Loucy (cell line): ENCODE data around the gene ETAA1.

Source experiments
- H2AFZ ChIP-seq: fragments of 200-600 bp; sonication (generic); 2 replicates; pipeline ENCODE4 v1.6.0; 2016; ENCODE audit warnings: antibody characterized with exemption, mild to moderate bottlenecking, low read length, moderate library complexity
- H3F3A ChIP-seq: fragments of 200-600 bp; 2 replicates; pipeline ENCODE4 v1.6.0; 2016; ENCODE audit warnings: antibody characterized with exemption, low read depth, mild to moderate bottlenecking
- H3K27me3 ChIP-seq: fragments of 200-600 bp; sonication (generic); 2 replicates; pipeline ENCODE4 v1.6.1; 2014; ENCODE audit warnings: low read length, mild to moderate bottlenecking; ENCODE audit not compliant: insufficient read depth, poor library complexity, severe bottlenecking
- H3K36me3 ChIP-seq: fragments of 200-600 bp; sonication (generic); 2 replicates; pipeline ENCODE4 v1.6.1; 2016; ENCODE audit warnings: low read length; ENCODE audit not compliant: insufficient read depth
- H3K4me1 ChIP-seq: fragments of 200-600 bp; sonication (generic); 2 replicates; pipeline ENCODE4 v1.5.1; 2014; ENCODE audit warnings: low read length, mild to moderate bottlenecking; ENCODE audit not compliant: insufficient read depth, poor library complexity, severe bottlenecking
- H3K4me2 ChIP-seq: fragments of 200-600 bp; sonication (generic); 2 replicates; pipeline ENCODE4 v1.6.0; 2014; ENCODE audit warnings: antibody characterized with exemption, low read length, low read depth, mild to moderate bottlenecking; ENCODE audit not compliant: poor library complexity, severe bottlenecking
- H3K4me3 ChIP-seq: fragments of 200-600 bp; sonication (generic); 2 replicates; pipeline ENCODE4 v1.5.1; 2014; ENCODE audit warnings: low read length, mild to moderate bottlenecking, mixed read lengths; ENCODE audit not compliant: poor library complexity, severe bottlenecking
- H3K79me2 ChIP-seq: fragments of 200-600 bp; sonication (generic); 2 replicates; pipeline ENCODE4 v1.6.1; 2014; ENCODE audit warnings: low read length; ENCODE audit not compliant: insufficient read depth
- H3K9ac ChIP-seq: fragments of 200-600 bp; sonication (generic); 2 replicates; pipeline ENCODE4 v1.6.0; 2014; ENCODE audit warnings: mild to moderate bottlenecking, low read depth, low read length, moderate library complexity; ENCODE audit not compliant: poor library complexity, severe bottlenecking
- H3K9me2 ChIP-seq: fragments of 200-600 bp; sonication (generic); replicated peaks from 2 replicates; pipeline ENCODE4 v1.6.1; 2016; ENCODE audit warnings: low read depth, low read length, mixed read lengths
- H3K9me3 ChIP-seq: fragments of 200-600 bp; sonication (generic); 2 replicates; pipeline ENCODE4 v1.6.1; 2014; ENCODE audit warnings: mild to moderate bottlenecking, antibody characterized with exemption, low read length, low read depth; ENCODE audit not compliant: insufficient read depth
- H4K20me1 ChIP-seq: fragments of 200-600 bp; sonication (generic); 2 replicates; pipeline ENCODE4 v1.6.0; 2014; ENCODE audit warnings: antibody characterized with exemption, low read length, mild to moderate bottlenecking; ENCODE audit not compliant: insufficient read depth, poor library complexity, severe bottlenecking
- EZH2phosphoT487 ChIP-seq: fragments of 200-600 bp; IDR thresholded peaks from 2 replicates; pipeline ENCODE4 v1.6.1; 2018; ENCODE audit warnings: antibody characterized with exemption, mild to moderate bottlenecking, moderate library complexity, borderline replicate concordance
- TF ChIP-seq, protein P1 (sequence below): fragments of 200-600 bp; sonication (generic); conservative IDR thresholded peaks from 2 replicates; pipeline ENCODE4 v1.5.1; 2014; ENCODE audit warnings: mild to moderate bottlenecking, antibody characterized with exemption, low read length

ETAA1 gene

DNA sequence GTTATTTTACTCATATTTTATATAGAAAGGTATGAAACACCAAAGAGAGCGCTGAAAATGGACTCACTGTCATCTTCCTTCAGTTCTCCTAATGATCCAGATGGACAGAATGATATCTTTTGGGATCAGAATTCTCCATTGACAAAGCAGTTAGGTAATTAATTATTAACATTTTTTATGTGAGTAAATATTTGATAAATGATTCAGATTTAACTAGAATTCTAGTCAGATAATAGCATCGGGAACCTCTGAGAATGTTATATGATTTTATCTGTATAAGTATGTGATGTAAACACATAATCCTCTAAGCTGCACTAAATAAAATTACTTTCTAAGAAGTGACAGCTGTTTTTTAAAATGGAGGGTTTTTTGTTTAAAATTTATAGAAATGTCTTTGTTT is 2.0 kb downstream of the ETAA1 start:
- no peaks in the 10 kb centered on the region for H3F3A ChIP-seq
- H3K9me3 ChIP-seq = no peaks in the 10 kb centered on the region
- peaks cover 5% of the 10 kb centered on the region for H4K20me1 ChIP-seq
- peaks cover 32% of the 10 kb centered on the region for H3K4me1 ChIP-seq
- no peak overlapping the region for H2AFZ ChIP-seq
- TF ChIP-seq EZH2phosphoT487 = no peak
- TF ChIP-seq, protein P1, sequence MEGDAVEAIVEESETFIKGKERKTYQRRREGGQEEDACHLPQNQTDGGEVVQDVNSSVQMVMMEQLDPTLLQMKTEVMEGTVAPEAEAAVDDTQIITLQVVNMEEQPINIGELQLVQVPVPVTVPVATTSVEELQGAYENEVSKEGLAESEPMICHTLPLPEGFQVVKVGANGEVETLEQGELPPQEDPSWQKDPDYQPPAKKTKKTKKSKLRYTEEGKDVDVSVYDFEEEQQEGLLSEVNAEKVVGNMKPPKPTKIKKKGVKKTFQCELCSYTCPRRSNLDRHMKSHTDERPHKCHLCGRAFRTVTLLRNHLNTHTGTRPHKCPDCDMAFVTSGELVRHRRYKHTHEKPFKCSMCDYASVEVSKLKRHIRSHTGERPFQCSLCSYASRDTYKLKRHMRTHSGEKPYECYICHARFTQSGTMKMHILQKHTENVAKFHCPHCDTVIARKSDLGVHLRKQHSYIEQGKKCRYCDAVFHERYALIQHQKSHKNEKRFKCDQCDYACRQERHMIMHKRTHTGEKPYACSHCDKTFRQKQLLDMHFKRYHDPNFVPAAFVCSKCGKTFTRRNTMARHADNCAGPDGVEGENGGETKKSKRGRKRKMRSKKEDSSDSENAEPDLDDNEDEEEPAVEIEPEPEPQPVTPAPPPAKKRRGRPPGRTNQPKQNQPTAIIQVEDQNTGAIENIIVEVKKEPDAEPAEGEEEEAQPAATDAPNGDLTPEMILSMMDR = no peak
- peaks cover 39% of the 10 kb centered on the region for H3K79me2 ChIP-seq
- H3K36me3 ChIP-seq = no peaks in the 10 kb centered on the region
- no peak overlapping the region for H3K9ac ChIP-seq
- H3K4me3 ChIP-seq = peak overlapping the region; percentile 84
- H3K27me3 ChIP-seq = no peaks in the 10 kb centered on the region
- H3K4me2 ChIP-seq = peak overlapping the region; percentile 85
- H3K9me2 ChIP-seq = no peaks in the 10 kb centered on the region

- Histone ChIP-seq H3F3A (no peaks in the 10 kb centered on the region), H3K4me1 (peaks cover 32% of the 10 kb centered on the region), H4K20me1 (peaks cover 5% of the 10 kb centered on the region), H3K4me2 (peak overlapping the region; percentile 85), H3K79me2 (peaks cover 39% of the 10 kb centered on the region), H3K4me3 (peak overlapping the region; percentile 47), H3K27me3 (no peaks in the 10 kb centered on the region), H3K9ac (no peak overlapping the region), H3K9me3 (no peaks in the 10 kb centered on the region), H3K9me2 (no peaks in the 10 kb centered on the region), H2AFZ (no peak overlapping the region), H3K36me3 (no peaks in the 10 kb centered on the region)
- TF ChIP-seq, protein P1 = no peak
- TF ChIP-seq EZH2phosphoT487 = no peak
These were observed 2.8 kb downstream of the ETAA1 start for GRCh38 chr2:67399831-67400489.

GRCh38 chr2:67400560-67401485 is 3.7 kb downstream of the ETAA1 start:
- Histone ChIP-seq H3K36me3 (no peaks in the 10 kb centered on the region), H3K9ac (no peak overlapping the region), H2AFZ (no peak overlapping the region), H4K20me1 (peaks cover 5% of the 10 kb centered on the region), H3K9me2 (no peaks in the 10 kb centered on the region), H3K79me2 (peaks cover 41% of the 10 kb centered on the region), H3K9me3 (no peaks in the 10 kb centered on the region), H3K4me3 (peak overlapping the region; percentile 47), H3K4me2 (peak overlapping the region; percentile 85), H3K4me1 (peaks cover 34% of the 10 kb centered on the region), H3K27me3 (no peaks in the 10 kb centered on the region), H3F3A (no peaks in the 10 kb centered on the region)
- no peak for TF ChIP-seq EZH2phosphoT487
- TF ChIP-seq, protein P1 = no peak
